Measurements from ENCODE around the gene NRN1.

Gene NRN1

DNA sequence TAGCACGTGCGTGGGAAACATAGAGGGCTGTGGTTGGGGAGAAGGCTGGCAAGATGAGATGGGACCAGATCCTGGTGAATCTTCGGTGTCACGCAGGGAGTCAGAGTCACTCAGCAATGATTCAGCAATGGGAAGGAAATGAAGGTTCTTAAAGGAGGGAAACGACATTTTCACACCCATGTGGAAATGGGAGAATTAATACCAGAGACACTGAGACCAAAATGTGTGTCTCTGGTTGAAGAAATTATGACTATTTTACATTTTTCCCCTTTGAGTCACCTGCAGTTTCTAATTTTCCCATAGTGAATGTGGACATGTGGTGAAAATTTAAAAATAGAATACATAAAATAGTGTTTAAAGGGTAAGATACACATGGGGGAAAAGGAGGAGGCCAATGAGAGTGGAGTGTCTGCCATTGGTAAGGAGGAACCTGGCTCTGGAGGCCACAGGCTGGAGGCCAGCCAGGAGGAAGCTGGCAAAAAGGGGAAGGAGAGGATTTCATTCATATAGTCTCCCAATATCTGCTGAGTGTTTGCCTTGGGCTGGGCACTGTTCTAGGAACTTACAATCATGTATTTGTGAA lies 17.5 kb downstream of the NRN1 start:
- TF ChIP-seq ZNF132 (tag by site-specific recombination; IDR thresholded peaks at IDR 0.05; ENCODE audit: borderline replicate concordance) (no peak), ZNF239 (tag by site-specific recombination; IDR thresholded peaks at IDR 0.05) (no peak), ZBTB26 (tag by site-specific recombination; optimal IDR thresholded peaks at IDR 0.05) (no peak)
- CTCF ChIA-PET, result no interaction called here
- H3K27ac ChIP-seq (ENCODE audit: extremely low read depth, low read depth, low read length), result no peak overlapping the region
- H3K36me3 ChIP-seq (ENCODE audit: control insufficient read depth in 2 of 2, insufficient read depth in 1 of 2, low read length in 2 of 2), result no peaks in the 10 kb centered on the region
- H3K4me1 ChIP-seq (ENCODE audit: control insufficient read depth, insufficient read depth, low read length), result no peaks in the 10 kb centered on the region
- no peak overlapping the region for H3K4me3 ChIP-seq (ENCODE audit: low read depth, low read length)
- no peaks in the 10 kb centered on the region for H3K9me3 ChIP-seq (ENCODE audit: control insufficient read depth, insufficient read depth, low read depth, low read length)
- POLR2A ChIA-PET, result interaction anchor here (0.7 kb wide), 1 partner anchor 48 kb away, joined by 3 read pairs; no protein-coding TSS in a partner anchor

GRCh38 chr6:5986861-5987260 lies 19.9 kb downstream of the NRN1 start:
- Histone ChIP-seq H3K4me1 (ENCODE audit: control insufficient read depth, insufficient read depth, low read length) (no peaks in the 10 kb centered on the region), H3K27ac (ENCODE audit: extremely low read depth, low read depth, low read length) (no peak overlapping the region), H3K9me3 (ENCODE audit: control insufficient read depth, insufficient read depth, low read depth, low read length) (no peaks in the 10 kb centered on the region), H3K4me3 (ENCODE audit: low read depth, low read length) (no peak overlapping the region), H3K36me3 (ENCODE audit: control insufficient read depth in 2 of 2, insufficient read depth in 1 of 2, low read length in 2 of 2) (no peaks in the 10 kb centered on the region)
- TF ChIP-seq, protein P1, sequence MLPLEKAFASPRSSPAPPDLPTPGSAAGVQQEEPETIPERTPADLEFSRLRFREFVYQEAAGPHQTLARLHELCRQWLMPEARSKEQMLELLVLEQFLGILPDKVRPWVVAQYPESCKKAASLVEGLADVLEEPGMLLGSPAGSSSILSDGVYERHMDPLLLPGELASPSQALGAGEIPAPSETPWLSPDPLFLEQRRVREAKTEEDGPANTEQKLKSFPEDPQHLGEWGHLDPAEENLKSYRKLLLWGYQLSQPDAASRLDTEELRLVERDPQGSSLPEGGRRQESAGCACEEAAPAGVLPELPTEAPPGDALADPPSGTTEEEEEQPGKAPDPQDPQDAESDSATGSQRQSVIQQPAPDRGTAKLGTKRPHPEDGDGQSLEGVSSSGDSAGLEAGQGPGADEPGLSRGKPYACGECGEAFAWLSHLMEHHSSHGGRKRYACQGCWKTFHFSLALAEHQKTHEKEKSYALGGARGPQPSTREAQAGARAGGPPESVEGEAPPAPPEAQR (tag by site-specific recombination; IDR thresholded peaks at IDR 0.05), result no peak
- 0 out of 2 replicates have a peak, but pooled peaks have one; percentile 36 for TF ChIP-seq ZNF549 (tag by site-specific recombination; IDR thresholded peaks at IDR 0.05)
- ChIA-PET CTCF (interaction anchor here (0.5 to 0.8 kb wide), 2 partner anchors 22 to 118 kb away, joined by 3 read pairs; no protein-coding TSS in a partner anchor), POLR2A (no interaction called here)

DNA sequence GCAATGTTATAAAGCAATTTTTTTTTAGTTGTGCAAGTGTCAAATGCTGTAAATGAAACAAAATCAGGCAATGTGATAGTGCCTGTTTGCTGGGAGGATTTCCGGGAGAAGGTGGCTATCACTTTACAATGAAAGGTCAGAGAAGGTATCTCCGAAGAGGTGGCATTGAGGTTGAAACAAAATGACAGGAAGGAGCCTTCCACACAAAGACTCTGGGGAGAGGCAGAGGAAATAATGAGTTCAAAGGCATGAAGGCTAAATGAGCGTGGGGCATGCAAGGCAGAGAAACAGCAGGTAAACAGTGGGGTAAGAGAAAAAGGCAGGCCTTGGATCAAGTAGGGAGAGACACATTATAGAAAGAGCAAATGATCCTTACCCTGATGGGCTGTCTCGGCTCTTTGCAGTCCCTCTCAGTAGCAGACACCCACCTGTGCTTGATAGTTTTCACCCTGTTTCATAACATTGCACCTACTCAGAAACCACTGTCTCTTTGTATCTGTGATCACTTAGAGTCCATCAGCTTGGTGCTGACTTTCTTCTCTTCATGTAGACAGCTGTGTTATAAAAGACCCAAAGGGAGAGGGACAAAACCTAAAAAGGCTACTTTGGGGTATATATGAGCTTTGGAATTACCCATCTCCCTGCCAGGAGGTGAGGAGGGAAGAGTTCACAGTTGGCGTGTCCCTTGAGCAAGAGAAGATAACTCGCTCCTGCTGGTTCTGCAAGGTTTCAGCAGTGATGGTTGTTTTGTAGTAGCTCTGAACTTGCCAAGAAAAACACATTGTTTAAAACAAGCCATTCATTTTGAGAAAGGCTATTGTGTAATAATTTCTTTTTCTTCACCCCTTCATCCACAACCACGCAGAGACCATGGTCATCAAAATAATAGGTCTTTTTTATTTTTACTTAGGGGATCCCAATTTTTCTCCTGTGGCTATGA lies 22.3 kb downstream of the NRN1 start:
- Histone ChIP-seq H3K36me3 (ENCODE audit: control insufficient read depth in 2 of 2, insufficient read depth in 1 of 2, low read length in 2 of 2) (no peaks in the 10 kb centered on the region), H3K4me1 (ENCODE audit: control insufficient read depth, insufficient read depth, low read length) (no peaks in the 10 kb centered on the region), H3K9me3 (ENCODE audit: control insufficient read depth, insufficient read depth, low read depth, low read length) (no peaks in the 10 kb centered on the region), H3K27ac (ENCODE audit: extremely low read depth, low read depth, low read length) (no peak overlapping the region), H3K4me3 (ENCODE audit: low read depth, low read length) (no peak overlapping the region)
- CTCF ChIA-PET, result no interaction called here
- POLR2A ChIA-PET, result no interaction called here
- TF ChIP-seq IKZF3 (tag by site-specific recombination; IDR thresholded peaks at IDR 0.05) (no peak), MYNN (tag by site-specific recombination; IDR thresholded peaks at IDR 0.05; ENCODE audit: borderline replicate concordance) (no peak), ZBTB48 (tag by site-specific recombination; IDR thresholded peaks at IDR 0.05) (no peak), ZNF202 (tag by site-specific recombination; IDR thresholded peaks at IDR 0.05; ENCODE audit: borderline replicate concordance) (no peak), SCRT1 (tag by site-specific recombination; IDR thresholded peaks at IDR 0.05; ENCODE audit: borderline replicate concordance) (no peak), ZBTB26 (tag by site-specific recombination; optimal IDR thresholded peaks at IDR 0.05) (no peak), ZSCAN23 (tag by site-specific recombination; IDR thresholded peaks at IDR 0.05) (no peak), ZNF114 (tag by site-specific recombination; IDR thresholded peaks at IDR 0.05) (no peak), ZNF449 (tag by site-specific recombination; IDR thresholded peaks at IDR 0.05) (no peak), ZNF530 (tag by site-specific recombination; IDR thresholded peaks at IDR 0.05; ENCODE audit: low read depth) (no peak), ZNF747 (tag by site-specific recombination; IDR thresholded peaks at IDR 0.05) (no peak), GLI2 (tag by site-specific recombination; IDR thresholded peaks at IDR 0.05; ENCODE audit: borderline replicate concordance, low read depth) (no peak), ZNF76 (tag by site-specific recombination; IDR thresholded peaks at IDR 0.05; ENCODE audit: borderline replicate concordance, low read depth) (no peak), ZNF626 (tag by site-specific recombination; IDR thresholded peaks at IDR 0.05) (no peak), ZNF146 (tag by site-specific recombination; IDR thresholded peaks at IDR 0.05) (no peak), ZNF155 (tag by site-specific recombination; IDR thresholded peaks at IDR 0.05) (no peak), ZBTB8A (tag by site-specific recombination; IDR thresholded peaks at IDR 0.05) (no peak)
- TF ChIP-seq, protein P2, sequence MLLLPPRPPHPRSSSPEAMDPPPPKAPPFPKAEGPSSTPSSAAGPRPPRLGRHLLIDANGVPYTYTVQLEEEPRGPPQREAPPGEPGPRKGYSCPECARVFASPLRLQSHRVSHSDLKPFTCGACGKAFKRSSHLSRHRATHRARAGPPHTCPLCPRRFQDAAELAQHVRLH (tag by site-specific recombination; IDR thresholded peaks at IDR 0.05), result no peak
